Cerebellar nuclear complex (tissue), 1 donor: Measurements from ENCODE around the gene C12orf57.

Experiments
- DNase-seq, 2 experiments: peaks; one replicate each; lab custom pipeline; 2025; lab: John Stamatoyannopoulos, UW

The C12orf57 gene

DNA sequence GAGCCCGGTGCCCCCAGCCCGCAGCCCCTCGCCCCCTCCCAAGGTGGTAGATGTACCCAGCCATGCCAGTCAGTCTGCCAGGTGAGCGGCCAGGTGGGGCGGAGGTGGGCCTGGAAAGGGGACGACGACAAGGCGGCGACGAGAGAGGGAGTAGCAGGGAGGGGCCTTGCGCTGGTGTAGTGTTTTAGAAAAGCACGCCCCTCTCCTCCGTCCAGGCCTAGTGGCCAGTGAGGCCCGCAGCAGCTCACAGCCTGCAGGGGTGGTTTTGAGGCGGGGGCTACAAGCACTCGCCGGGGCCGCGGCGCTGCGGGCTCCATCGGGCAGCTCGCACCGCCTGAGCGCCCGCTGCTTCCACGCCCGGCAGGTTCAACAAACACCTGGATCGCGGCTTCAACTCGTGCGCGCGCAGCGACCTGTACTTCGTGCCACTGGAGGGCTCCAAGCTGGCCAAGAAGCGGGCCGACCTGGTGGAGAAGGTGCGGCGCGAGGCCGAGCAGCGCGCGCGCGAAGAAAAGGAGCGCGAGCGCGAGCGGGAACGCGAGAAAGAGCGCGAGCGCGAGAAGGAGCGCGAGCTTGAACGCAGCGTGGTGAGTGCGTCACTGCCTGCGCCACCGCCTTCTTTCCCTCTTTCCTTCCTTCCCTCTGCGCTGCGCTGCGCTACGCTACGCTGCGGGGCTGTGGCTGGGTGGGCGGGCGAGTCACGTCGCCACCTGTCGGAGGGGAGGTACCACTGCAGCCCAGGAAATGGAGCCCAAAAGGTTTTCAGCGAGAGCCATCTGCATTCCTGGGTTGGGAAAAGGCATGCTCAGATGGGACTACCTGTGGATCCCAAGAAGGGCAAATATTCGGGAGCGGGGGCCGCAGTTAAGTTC lies 6.1 kb upstream of the C12orf57 start:
- peak; percentile 53 to 81 for DNase-seq

DNA sequence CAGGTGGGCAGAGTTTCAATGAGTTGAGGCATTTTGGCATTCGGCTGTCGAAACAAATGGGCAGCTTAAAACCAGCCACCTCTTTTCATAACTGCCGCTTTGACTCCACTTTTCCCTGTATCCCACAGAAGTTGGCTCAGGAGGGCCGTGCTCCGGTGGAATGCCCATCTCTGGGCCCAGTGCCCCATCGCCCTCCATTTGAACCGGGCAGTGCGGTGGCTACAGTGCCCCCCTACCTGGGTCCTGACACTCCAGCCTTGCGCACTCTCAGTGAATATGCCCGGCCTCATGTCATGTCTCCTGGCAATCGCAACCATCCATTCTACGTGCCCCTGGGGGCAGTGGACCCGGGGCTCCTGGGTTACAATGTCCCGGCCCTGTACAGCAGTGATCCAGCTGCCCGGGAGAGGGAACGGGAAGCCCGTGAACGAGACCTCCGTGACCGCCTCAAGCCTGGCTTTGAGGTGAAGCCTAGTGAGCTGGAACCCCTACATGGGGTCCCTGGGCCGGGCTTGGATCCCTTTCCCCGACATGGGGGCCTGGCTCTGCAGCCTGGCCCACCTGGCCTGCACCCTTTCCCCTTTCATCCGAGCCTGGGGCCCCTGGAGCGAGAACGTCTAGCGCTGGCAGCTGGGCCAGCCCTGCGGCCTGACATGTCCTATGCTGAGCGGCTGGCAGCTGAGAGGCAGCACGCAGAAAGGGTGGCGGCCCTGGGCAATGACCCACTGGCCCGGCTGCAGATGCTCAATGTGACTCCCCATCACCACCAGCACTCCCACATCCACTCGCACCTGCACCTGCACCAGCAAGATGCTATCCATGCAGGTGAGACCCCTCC lies 5.2 kb upstream of the C12orf57 start:
- DNase-seq, result no peak

DNA sequence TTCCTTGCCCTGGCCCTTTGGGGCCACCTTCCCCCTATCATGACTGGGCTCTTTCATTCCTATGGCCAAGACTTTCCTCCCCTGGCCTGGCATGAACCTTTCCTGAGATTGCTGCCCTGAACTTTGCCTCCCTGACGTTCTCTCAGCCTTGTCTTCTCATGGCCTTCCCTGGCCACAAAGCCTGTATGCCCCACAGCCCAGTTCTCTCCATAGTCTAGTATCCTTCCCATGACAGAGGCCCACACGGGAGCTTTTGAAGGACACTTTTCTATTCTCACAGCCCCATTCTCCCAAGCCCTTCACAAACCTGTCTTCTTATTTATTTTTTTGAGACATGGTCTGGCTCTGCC lies 4.7 kb upstream of the C12orf57 start:
- no peak for DNase-seq

DNA sequence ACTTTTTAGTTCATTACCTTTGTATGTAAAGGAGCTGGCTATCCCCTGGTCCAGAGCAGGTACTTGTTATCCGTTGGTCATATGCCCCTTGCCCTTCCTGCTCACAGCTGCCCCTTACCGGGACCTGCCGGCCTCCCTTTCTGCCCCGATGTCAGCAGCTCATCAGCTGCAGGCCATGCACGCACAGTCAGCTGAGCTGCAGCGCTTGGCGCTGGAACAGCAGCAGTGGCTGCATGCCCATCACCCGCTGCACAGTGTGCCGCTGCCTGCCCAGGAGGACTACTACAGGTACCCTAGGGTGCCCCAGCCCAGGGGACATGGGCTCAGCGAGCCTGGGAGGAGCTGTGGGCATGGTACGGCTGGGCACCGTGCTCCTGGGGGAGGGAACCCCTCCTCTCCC lies 2.6 kb upstream of the C12orf57 start:
- DNase-seq, result no peak

DNA sequence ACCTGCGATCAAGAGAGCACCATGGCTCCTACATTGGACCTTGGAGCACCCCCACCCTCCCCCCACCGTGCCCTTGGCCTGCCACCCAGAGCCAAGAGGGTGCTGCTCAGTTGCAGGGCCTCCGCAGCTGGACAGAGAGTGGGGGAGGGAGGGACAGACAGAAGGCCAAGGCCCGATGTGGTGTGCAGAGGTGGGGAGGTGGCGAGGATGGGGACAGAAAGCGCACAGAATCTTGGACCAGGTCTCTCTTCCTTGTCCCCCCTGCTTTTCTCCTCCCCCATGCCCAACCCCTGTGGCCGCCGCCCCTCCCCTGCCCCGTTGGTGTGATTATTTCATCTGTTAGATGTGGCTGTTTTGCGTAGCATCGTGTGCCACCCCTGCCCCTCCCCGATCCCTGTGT lies 2.0 kb upstream of the C12orf57 start:
- no peak for DNase-seq

DNA sequence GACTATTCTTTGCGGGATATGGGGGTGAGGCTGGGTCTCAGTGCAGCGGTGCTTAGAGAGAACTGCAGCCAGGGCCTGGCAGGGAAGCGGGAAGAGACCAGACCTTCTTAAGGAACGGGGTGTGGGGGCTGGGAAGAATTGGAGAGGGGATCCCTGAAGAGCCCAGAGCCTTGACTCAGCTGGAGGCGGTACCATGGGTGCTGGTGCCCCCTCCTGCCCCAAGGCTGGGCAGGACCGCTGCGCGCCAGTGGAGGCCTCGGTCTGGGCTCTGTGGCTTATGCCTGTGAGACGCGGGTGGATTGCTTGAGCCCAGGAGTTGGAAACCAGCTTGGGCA lies 1.5 kb upstream of the C12orf57 start:
- DNase-seq, result no peak

DNA sequence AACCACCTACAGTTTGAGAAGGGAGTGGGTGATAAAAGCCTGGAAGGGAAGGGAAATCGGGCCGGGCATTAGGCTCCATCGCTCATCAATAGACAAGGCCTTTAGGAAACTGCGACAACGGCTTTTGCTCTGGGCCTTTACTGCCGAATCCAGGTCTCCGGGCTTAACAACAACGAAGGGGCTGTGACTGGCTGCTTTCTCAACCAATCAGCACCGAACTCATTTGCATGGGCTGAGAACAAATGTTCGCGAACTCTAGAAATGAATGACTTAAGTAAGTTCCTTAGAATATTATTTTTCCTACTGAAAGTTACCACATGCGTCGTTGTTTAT lies 467 bp upstream of the C12orf57 start:
- DNase-seq, result peak; percentile 65 to 81

DNA sequence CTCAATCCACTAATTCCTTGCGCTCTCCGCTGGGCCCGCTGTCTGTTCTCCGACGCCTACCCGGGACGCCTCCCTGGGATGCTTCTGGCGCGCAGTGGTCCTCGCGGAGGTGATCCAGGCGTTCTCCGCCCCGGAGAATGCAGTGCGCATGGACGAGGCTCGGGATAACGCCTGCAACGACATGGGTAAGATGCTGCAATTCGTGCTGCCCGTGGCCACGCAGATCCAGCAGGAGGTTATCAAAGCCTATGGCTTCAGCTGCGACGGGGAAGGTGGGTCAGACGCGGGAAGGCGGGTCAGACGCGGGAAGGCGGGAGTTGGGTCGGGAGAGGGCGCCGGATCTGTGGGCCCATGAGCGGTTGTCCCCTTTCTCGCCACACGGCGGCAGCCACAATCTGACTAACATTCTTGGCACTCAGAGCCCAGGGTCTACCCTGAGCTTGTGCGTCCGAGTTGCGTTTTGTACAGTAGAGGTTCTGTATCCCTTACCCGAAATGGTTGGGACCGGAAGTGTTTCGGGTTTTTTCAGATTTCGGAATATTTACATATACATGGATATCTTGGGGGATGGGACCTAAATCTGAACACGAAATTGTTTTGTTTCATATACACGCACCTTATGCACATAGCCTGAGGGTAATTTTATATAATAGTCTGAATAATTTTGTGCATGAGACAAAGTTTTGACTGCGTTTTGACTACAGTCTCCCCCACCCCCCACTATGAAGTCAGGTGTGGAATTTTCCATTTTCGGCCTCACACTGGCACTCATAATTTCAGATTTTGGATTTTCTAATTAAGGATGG lies 762 bp downstream of the C12orf57 start:
- DNase-seq, result peak; percentile 41 to 80

DNA sequence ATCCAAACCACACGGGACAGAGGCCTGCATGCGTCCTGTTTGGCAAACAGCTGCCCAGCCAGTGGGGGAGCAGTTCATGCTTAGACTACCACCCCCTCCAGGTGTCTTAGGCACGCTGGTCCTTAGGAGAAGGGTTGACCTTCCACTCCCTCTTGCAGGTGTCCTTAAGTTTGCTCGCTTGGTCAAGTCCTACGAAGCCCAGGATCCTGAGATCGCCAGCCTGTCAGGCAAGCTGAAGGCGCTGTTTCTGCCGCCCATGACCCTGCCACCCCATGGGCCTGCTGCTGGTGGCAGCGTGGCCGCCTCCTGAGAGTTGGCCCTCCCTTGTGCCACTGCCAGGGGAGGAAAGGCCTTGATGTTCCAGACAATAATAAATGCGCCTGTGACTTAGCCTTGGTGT lies 1.8 kb downstream of the C12orf57 start:
- no peak for DNase-seq

DNA sequence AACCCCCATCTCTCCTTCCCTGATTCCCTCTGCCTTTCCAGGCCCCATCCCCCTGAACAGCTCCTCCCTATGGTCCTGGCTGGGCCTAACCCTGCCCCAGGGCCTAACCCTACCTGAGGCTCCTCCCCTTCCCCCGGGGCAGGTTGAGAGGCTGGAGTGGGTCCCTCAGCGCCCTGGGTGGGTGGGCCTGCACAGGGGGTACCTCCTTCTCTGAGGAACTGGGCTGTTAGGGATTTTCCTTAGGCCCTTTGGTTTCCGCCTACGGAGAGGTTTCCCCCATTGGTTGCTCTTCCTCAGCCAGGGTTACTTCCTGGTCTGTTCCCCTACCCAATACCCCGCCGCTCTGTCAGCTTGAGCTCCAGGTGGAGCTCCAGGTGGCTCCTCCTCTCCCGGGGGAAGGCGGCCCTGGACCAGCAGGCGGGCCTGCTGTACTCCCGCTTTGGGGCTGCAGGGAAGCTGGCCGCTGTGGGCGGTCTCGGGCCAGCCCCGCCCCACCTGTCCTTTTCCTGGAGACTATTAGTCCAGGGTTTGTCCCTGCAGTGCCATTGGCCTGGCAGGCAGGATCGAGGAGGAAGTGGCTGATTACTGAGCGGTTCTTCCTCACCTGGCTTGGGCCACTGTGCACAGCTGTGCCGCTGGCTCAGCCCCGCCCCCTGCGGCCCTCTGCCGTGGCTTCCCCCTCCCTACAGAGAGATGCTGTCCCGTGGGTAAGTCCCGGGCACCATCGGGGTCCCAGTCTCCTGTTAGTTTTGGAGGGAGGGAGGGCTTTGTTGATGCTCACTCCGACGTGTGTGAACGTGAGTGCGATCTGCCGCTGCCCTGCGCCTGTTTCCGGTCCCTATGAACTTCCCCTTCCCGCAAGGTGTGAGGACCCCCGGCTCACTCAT lies 2.5 kb downstream of the C12orf57 start:
- DNase-seq, result no peak

DNA sequence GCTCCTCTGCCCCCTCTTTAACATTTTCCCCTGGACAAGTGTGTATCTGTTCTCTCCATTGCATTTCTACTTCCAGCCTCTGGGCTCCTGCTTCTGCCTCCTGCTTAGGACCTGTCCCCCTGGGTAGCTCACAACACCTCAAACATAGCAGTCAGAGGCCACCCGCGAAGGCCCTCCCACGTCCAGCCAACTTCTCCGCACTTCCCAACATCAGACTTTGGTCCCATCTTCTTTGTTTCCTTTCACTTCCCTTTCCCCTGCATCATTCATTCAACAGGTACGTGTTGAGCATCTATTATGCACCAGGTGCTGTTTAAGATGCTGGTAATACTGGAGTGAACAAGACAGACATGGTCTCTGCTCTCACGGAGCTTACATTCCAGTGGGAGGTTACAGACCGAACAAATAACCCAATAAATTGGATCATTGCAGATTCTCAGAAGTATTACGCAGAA lies 3.1 kb downstream of the C12orf57 start:
- DNase-seq, result no peak

DNA sequence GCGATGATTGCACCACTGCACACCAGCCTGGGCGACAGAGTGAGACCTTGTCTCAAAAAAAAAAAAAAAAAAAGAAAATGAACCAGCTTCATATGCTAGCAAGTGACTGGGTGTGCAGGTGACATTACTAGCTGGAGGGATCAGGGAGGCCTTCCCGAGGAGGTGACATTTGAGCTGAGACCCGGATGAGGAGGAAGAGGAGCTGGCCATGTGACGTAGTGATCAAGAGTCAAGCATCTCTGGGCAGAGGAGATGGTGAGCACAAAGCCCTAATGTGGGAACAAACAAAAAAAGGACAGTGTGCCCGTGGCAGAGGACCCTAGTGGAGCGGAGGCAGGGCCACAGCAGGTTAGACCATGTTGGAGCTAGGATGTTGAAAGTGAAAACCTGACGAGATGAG lies 3.8 kb downstream of the C12orf57 start:
- DNase-seq, result no peak

DNA sequence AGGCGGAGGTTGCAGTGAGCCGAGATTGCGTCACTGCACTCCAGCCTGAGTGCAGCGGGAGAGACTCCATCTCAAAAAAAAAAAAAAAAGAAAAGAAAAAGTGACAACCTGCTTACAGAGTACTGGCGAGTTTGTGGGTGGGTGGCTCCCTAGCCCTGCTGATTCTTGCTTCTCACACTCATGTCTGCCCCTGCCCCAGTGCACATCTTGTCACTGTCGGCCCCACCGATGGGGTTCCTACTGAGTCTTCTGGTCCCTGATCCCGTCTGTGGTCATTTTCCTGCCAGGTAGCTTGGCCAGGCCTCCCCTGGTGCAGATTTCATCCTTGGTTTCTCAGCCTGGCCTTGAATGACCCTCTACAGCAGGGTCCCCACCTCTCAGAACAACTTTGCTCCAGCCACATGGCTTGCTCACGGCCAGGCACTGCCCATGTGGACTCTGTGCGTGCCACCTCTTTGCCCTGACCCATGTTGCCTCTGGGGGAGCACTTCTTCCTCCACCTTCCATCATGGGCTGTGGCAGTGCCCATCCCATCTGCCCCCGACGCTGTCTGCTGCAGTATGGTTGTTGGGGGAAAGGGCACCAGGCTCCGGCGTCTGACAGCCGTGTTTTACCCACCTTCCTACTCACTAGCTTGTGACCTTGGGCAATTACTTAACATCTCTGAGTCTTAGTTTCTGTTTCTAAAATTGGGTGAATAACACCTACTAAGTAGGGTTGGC lies 5.2 kb downstream of the C12orf57 start:
- no peak for DNase-seq

DNA sequence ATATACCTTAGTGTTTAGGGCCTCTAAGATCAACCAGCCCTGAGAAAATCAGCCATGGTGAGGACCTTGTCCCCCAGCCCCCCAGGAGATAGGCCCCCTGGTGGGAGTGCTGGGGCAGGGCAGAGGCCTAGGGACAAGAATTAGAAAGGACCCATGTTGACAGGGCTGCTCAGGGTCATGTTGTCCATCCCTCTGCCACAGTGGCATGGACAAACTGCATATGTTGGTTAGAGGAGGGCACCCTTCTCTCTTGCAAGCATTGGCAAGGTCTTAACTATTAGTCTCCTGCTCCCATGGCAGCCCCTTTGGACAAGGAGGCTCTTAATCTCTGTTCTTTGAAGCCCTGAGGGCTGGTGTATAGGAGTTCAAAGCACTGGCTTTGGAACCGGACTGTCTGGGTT lies 6.6 kb downstream of the C12orf57 start:
- no peak for DNase-seq

DNA sequence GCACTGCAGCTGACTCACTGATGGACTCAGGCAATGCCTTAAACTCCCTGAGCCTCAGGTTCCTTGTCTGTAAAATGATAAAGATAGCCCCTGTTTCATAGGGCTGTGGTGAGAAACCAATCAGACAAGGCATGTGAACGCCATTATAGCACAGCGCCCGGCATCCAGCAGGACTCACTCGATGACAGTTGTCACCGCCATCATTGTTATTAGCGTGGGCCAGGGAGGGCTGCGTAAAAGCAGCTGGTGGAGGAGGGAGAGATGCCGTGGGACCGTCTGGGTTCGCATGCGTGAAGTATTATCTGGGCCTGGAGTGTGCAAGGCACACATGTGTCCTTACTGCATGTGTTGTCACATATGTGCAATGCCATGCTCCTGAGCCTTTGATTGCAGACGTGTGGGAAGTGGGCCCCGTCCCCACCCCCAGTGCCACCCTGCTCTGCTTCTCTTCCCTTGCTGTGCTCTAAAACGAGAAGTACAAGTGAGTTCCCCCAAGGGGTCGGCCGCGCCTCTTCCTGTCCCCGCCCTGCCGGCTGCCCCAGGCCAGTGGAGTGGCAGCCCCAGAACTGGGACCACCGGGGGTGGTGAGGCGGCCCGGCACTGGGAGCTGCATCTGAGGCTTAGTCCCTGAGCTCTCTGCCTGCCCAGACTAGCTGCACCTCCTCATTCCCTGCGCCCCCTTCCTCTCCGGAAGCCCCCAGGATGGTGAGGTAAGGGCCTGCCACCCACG lies 7.2 kb downstream of the C12orf57 start, which contains the start of gene PTPN6:
Gene PTPN6, plus strand, starts transcription at position 546 of the 730 bp plus-strand sequence. Its CDS starts 157 bp downstream, at position 703.
- DNase-seq, result no peak

DNA sequence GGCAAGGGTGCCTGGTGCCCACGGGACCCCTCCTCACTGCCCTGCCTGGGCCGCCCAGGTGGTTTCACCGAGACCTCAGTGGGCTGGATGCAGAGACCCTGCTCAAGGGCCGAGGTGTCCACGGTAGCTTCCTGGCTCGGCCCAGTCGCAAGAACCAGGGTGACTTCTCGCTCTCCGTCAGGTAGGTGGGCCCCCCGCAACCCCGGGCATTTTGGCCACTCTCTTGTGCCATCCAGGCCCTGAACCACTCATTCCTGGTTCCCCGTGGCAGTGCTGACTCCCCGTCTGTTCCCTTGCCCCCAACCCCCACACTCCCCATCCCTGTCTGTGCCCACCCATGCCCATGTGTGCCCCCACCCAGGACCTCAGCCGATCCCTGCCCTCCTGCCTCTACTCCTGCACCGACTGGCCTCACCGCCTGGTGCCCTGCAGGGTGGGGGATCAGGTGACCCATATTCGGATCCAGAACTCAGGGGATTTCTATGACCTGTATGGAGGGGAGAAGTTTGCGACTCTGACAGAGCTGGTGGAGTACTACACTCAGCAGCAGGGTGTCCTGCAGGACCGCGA lies 7.8 kb downstream of the C12orf57 start:
- DNase-seq, result no peak

DNA sequence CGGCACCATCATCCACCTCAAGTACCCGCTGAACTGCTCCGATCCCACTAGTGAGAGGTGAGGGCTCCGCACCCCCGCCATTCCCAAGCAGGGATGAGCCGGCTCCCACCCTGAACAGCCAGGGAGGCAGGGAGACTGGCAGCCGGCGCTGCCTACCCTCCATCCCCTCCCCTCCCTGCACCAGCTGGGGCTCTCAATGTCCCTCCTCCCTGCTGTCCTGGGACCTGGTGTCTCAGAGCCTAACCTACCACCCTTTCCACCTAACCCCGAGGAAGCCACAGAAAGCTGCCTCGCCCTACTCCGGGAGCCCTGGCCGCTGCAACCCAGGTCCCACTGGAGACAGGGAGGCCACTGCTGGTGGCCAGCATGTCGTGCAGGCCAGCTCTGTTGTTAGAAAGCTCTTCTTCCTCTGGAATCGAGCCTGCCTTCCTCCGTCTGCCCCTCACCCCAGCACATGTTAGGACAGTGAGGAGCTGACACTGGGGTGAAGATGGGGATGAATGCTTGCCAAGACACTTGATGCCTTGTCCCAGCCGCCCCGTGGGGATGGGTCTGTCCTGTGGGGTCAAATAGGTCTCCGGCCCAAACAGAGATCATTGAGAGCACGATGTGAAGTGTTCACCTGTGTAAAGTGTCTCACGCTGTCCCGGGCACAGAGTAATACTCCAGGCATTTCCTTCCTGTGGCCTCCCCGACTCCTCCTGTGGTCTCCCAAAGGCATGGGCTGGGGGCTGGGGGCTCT lies 8.5 kb downstream of the C12orf57 start:
- no peak for DNase-seq

DNA sequence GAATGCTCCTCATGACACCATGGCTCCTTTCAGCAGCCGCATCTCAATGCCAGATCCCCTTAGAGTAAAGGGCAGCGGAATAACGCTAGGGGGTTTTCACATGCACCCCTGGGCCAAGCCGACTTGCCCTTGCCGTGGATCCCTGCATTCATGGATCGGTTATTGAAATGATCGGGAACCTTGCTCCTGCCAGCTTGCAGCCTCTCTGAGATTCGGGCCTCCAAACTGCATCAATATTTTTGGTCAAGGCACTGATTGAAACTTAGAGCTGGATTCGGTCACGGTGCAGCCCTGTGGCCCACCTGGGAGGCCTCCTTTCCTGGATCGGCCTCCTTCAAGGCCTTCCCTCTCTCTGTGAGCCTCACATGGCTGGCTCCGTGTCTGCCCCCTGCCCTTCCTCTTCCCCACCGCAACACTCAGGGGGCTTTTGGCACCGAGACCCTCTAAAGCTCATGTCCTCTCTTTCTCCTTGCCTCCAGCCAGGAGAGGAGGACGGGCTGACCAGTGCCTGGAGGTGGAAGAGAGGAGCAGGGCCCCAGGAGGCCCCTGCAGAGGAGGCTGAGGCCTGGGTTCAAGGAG lies 9.1 kb downstream of the C12orf57 start:
- DNase-seq, result no peak
